Prostate gland (tissue), 2 donors: Measurements from ENCODE around the gene MICALL1. TPM values are rescaled to one million over a fixed set of nuclear protein-coding genes. Genes with fewer than 3 reads are reported as not detected.

Experiments used
- DNase-seq: peaks from one replicate; pipeline ENCODE4 v3.0.0-alpha.2; 2019; ENCODE audit warnings: low spot score
- H3K27ac ChIP-seq, 2 donors: fragments of 200-600 bp; sonication (generic); 2 replicates each; pipeline ENCODE4 v1.5.1; 2017 to 2019
- H3K27me3 ChIP-seq: fragments of 200-600 bp; sonication (generic); replicated peaks from 2 replicates; pipeline ENCODE4 v1.5.1; 2019; ENCODE audit not compliant: insufficient read depth
- H3K36me3 ChIP-seq, 2 donors: fragments of 200-600 bp; sonication (generic); 1 replicate in 1 of 2; 2 replicates in 1 of 2; pipeline versions ENCODE4 v1.5.1 to v1.8.1; 2017 to 2019
- H3K4me1 ChIP-seq: fragments of 200-600 bp; sonication (generic); replicated peaks from 2 replicates; pipeline ENCODE4 v1.5.1; 2019
- H3K4me3 ChIP-seq, 2 donors: fragments of 200-600 bp; sonication (generic); 2 replicates each; pipeline ENCODE4 v1.5.1; 2017 to 2019
- H3K9me3 ChIP-seq: fragments of 200-600 bp; sonication (generic); 2 replicates; pipeline ENCODE4 v1.5.1; 2017
- POLR2A ChIP-seq: fragments of 450-650 bp; IDR thresholded peaks from one replicate; pipeline ENCODE4 v1.6.1; 2016; ENCODE audit warnings: antibody characterized with exemption, mild to moderate bottlenecking
- POLR2AphosphoS5 ChIP-seq: sonication (generic); formaldehyde crosslinking; IDR thresholded peaks from one replicate; pipeline ENCODE4 v1.6.1; 2017; ENCODE audit warnings: antibody characterized with exemption
- WGBS: methylation state at CpG from one replicate; pipeline ENCODE4 v1.1.5; 2018; 5-methylcytosine and 5-hydroxymethylcytosine counted together
- intact Hi-C: fragments of 100-400 bp; cut with DNase I; formaldehyde crosslinking; loops from one replicate; pipeline ENCODE4 v1.14.2; 2022
- total RNA-seq, 2 donors: library from RNA; depleted of rRNA; stranded (reverse); fragments of >200 nt; gene quantifications; one replicate each; pipeline ENCODE4 v1.1.0, GENCODE V29; 2016
- TF ChIP-seq, protein P1 (sequence below), 4 experiments: fragments of 200-600 bp in 2 of 4; fragments of 450-650 bp in 2 of 4; sonication (generic) in 2 of 4; IDR thresholded peaks; 1 replicate in 3 of 4; 2 replicates in 1 of 4; pipeline ENCODE4 v1.5.1; 2016 to 2019; ENCODE audit warnings: antibody characterized with exemption in 4 of 4, mild to moderate bottlenecking in 2 of 4, moderate library complexity in 2 of 4

Gene MICALL1
- total RNA-seq, 2 donors from 2014 or later, result 42.8 to 62.8 TPM

DNA sequence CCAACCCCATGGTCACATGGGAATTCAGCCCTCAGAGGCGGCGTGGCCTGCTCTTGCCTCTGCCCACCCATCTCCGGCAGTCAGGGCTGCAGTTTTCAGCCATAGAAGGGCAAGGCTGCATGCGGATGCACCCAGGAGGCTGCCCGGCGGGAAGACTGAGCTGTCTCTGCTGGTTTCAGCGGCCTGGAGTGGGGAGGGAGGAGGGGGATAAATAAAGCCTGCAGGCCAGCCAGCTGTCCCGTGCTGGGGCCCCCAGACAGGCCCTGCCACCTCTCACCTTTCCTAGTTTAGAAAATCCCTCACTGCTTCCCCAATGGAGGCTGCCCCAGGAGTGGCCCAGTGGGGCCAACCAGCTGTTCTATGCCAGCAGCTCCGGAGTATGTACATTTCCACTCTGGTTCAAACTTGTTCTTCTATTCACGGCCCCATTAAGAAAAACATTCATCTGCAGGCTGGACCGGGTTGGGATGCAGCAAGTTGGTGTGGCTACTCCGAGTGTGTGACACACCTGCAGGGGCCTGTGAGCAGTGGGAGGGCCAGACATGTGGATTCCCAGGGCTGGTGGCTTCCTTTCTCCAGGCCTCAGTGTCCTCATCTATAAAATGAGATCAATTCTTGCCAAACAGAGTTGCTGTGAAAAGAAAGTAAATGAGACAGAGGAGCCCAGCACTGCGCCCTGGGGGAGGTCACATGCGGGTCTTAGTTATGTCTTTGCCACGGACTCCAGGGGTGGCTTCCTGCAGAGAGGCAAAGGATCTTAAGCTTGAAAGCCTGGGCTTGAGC, 5.0 kb downstream of the MICALL1 start:
- Histone ChIP-seq H3K4me1 (peaks cover 4% of the 10 kb centered on the region), H3K9me3 (no peaks in the 10 kb centered on the region), H3K4me3 (no peak overlapping the region), H3K27me3 (no peaks in the 10 kb centered on the region), H3K27ac (peak overlapping the region; percentile 66 to 68), H3K36me3 (peaks cover 0 to 7% of the 10 kb centered on the region in 2 donors)
- intact Hi-C loops, result no loop called here
- DNase-seq, result no peak
- peak; percentile 23 for TF ChIP-seq POLR2AphosphoS5
- TF ChIP-seq, protein P1, sequence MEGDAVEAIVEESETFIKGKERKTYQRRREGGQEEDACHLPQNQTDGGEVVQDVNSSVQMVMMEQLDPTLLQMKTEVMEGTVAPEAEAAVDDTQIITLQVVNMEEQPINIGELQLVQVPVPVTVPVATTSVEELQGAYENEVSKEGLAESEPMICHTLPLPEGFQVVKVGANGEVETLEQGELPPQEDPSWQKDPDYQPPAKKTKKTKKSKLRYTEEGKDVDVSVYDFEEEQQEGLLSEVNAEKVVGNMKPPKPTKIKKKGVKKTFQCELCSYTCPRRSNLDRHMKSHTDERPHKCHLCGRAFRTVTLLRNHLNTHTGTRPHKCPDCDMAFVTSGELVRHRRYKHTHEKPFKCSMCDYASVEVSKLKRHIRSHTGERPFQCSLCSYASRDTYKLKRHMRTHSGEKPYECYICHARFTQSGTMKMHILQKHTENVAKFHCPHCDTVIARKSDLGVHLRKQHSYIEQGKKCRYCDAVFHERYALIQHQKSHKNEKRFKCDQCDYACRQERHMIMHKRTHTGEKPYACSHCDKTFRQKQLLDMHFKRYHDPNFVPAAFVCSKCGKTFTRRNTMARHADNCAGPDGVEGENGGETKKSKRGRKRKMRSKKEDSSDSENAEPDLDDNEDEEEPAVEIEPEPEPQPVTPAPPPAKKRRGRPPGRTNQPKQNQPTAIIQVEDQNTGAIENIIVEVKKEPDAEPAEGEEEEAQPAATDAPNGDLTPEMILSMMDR (IDR thresholded peaks at IDR 0.05), result no peak
- WGBS, result 49% methylated on average over 15 of the region's 15 CpGs

DNA sequence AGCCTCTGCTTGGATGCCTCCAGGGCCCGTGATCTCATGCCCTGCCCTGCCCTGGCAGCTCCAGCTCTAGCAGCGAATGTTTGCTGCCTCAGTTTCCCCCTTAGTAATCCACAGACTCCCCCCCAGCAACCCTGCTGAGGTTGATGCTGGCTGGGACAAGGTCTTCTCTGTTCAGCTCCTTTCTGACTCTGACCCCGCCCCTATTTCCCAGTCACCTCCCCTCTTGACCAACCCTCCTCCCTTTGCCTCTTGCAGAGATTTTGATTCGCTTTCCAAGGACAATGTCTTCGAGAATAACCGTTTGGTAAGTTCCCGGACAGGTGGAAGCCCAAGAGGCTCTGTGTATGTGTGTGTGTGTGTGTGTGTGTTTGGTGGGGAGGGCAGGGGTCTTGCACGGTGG, 5.6 kb downstream of the MICALL1 start:
- intact Hi-C loops, result no loop called here
- no peak for DNase-seq
- Histone ChIP-seq H3K4me3 (no peak overlapping the region), H3K4me1 (peaks cover 4% of the 10 kb centered on the region), H3K9me3 (no peaks in the 10 kb centered on the region), H3K36me3 (peaks cover 0 to 7% of the 10 kb centered on the region in 2 donors), H3K27me3 (no peaks in the 10 kb centered on the region), H3K27ac (peak overlapping the region; percentile 66 to 68)
- no peak for TF ChIP-seq POLR2A
- TF ChIP-seq, protein P1 (IDR thresholded peaks at IDR 0.05), result no peak
- no peak for TF ChIP-seq POLR2AphosphoS5
- 42% methylated on average over 8 of the region's 8 CpGs for WGBS

DNA sequence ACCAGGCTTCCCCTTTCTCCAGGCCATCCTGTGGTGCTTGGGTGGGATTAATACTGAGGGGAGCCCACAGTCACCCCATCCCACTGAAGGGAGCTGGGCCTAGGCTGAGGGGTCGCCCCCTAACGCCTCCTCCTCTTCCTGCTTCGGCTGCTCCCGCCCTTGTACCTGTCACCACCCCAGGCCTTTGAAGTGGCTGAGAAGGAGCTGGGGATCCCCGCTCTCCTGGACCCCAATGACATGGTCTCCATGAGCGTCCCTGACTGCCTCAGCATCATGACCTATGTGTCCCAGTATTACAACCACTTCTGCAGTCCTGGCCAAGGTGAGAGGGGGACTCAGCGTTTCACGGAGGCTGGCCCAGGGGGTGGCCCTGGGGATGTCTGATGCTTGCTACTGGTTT, 6.1 kb downstream of the MICALL1 start:
- intact Hi-C loops, result no loop called here
- H3K27ac ChIP-seq, result peak overlapping the region in 1 of 2 donors; percentile 66
- no peak for TF ChIP-seq POLR2AphosphoS5
- TF ChIP-seq POLR2A, result no peak
- TF ChIP-seq, protein P1 (IDR thresholded peaks at IDR 0.05), result no peak
- no peaks in the 10 kb centered on the region for H3K27me3 ChIP-seq
- H3K4me3 ChIP-seq, result no peak overlapping the region
- DNase-seq, result no peak
- 72% methylated on average over 8 of the region's 8 CpGs for WGBS
- H3K36me3 ChIP-seq, result peaks cover 0 to 7% of the 10 kb centered on the region in 2 donors
- H3K4me1 ChIP-seq, result peaks cover 4% of the 10 kb centered on the region
- no peaks in the 10 kb centered on the region for H3K9me3 ChIP-seq

DNA sequence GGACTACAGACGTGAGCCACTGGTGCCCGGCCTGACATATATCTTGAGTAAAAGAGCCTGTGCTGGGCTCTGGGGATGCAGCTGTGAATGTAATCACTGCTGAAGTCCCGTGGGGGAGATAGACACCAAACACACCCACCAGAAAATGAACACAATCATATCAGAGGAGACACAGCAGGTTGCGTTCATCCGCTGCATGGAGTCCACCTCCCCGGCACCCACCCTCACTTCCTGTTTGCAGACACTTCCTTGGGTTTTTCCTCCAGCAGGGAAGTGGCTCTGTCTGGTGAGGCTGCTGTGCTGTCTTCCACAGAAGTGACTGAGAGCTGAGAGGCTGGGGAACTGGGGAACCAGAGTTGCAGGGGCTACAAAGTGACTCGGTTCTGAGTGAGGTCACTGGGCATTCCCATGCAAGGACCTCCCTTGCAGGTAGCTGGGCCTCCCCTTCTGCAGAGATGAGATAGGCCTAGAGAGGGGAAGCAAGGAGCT, 7.2 kb downstream of the MICALL1 start:
- Histone ChIP-seq H3K9me3 (no peaks in the 10 kb centered on the region), H3K27ac (no peak overlapping the region), H3K36me3 (peaks cover 0 to 9% of the 10 kb centered on the region in 2 donors), H3K4me3 (no peak overlapping the region), H3K4me1 (peaks cover 4% of the 10 kb centered on the region), H3K27me3 (no peaks in the 10 kb centered on the region)
- 75% methylated on average over 7 of the region's 7 CpGs for WGBS
- intact Hi-C loops, result no loop called here
- TF ChIP-seq POLR2A (no peak), POLR2AphosphoS5 (no peak)
- TF ChIP-seq, protein P1 (IDR thresholded peaks at IDR 0.05), result no peak
- DNase-seq, result no peak

DNA sequence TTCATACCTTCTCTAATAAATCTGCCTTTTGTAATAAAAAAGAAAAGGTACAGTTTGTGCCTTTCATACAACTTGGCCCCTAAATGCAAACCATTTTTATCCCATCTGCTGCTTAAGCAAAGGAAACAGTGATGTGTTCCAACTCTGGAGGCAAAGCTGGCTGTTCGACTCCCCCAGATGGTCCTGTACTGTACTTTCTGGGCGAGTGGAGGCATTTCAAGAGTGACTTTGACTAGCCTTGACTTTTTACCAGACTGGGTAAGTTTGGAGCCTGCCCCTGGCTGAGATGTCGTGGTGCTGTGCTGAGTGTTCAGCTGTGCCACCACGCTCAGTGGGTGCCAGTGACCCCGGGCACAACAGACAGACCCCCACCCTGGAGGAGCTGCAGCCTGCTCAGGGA, 10.2 kb downstream of the MICALL1 start:
- peaks cover 4% of the 10 kb centered on the region for H3K4me1 ChIP-seq
- 72% methylated on average over 5 of the region's 5 CpGs for WGBS
- peak overlapping the region; percentile 13 to 46 for H3K27ac ChIP-seq
- H3K36me3 ChIP-seq, result peaks cover 0 to 20% of the 10 kb centered on the region in 2 donors
- H3K27me3 ChIP-seq, result no peaks in the 10 kb centered on the region
- no peaks in the 10 kb centered on the region for H3K9me3 ChIP-seq
- no peak for TF ChIP-seq POLR2A
- TF ChIP-seq, protein P1 (IDR thresholded peaks at IDR 0.05), result no peak
- intact Hi-C loops, result no loop called here
- H3K4me3 ChIP-seq, result no peak overlapping the region
- DNase-seq, result no peak
